DOHH2 (cell line): ENCODE results near the gene CCDC88B.

Experiments used
- H3F3A ChIP-seq: fragments of 200-600 bp; sonication (generic), shearing (Covaris generic); 2 replicates; pipeline ENCODE4 v1.6.0; 2016; ENCODE audit warnings: antibody characterized with exemption, mild to moderate bottlenecking; ENCODE audit not compliant: control insufficient read depth, insufficient read depth
- H3K27ac ChIP-seq: fragments of 200-600 bp; sonication (generic); 2 replicates; pipeline ENCODE4 v1.5.1; 2014; ENCODE audit warnings: low read depth, mild to moderate bottlenecking, low read length, moderate library complexity
- H3K27me3 ChIP-seq: fragments of 200-600 bp; sonication (generic); 2 replicates; pipeline ENCODE4 v1.6.1; 2014; ENCODE audit warnings: mild to moderate bottlenecking, low read length, mixed read lengths; ENCODE audit not compliant: control insufficient read depth
- H3K36me3 ChIP-seq: fragments of 200-600 bp; sonication (generic); 2 replicates; pipeline ENCODE4 v1.6.1; 2014; ENCODE audit warnings: mild to moderate bottlenecking, low read length, moderate library complexity, mixed read lengths; ENCODE audit not compliant: control insufficient read depth
- H3K4me1 ChIP-seq: fragments of 200-600 bp; sonication (generic); 2 replicates; pipeline ENCODE4 v1.6.1; 2014; ENCODE audit warnings: mild to moderate bottlenecking, low read length, mixed read lengths; ENCODE audit not compliant: control insufficient read depth
- H3K4me2 ChIP-seq: fragments of 200-600 bp; sonication (generic); 2 replicates; pipeline ENCODE4 v1.6.0; 2014; ENCODE audit warnings: mild to moderate bottlenecking, low read length, moderate library complexity
- H3K4me3 ChIP-seq: fragments of 200-600 bp; sonication (generic); 2 replicates; pipeline ENCODE4 v1.5.1; 2014; ENCODE audit warnings: mild to moderate bottlenecking, low read length, mixed read lengths
- H3K79me2 ChIP-seq: fragments of 200-600 bp; sonication (generic); 2 replicates; pipeline ENCODE4 v1.6.1; 2014; ENCODE audit warnings: mild to moderate bottlenecking, low read length, mixed read lengths; ENCODE audit not compliant: control insufficient read depth
- H3K9me2 ChIP-seq: fragments of 200-600 bp; sonication (generic); replicated peaks from 2 replicates; pipeline ENCODE4 v1.6.1; 2014; ENCODE audit warnings: mild to moderate bottlenecking, low read length, mixed read lengths; ENCODE audit not compliant: control insufficient read depth
- H3K9me3 ChIP-seq: fragments of 200-600 bp; sonication (generic); 2 replicates; pipeline ENCODE4 v1.6.1; 2014; ENCODE audit warnings: antibody characterized with exemption, low read length, mixed read lengths; ENCODE audit not compliant: control insufficient read depth, insufficient read depth
- H4K20me1 ChIP-seq: fragments of 200-600 bp; sonication (generic); 2 replicates; pipeline ENCODE4 v1.6.0; 2014; ENCODE audit warnings: low read depth, mild to moderate bottlenecking, antibody characterized with exemption, low read length, moderate library complexity; ENCODE audit not compliant: control insufficient read depth, insufficient read depth
- CTCF ChIP-seq: fragments of 200-600 bp; sonication (generic); IDR thresholded peaks from one replicate; pipeline ENCODE4 v1.5.1; 2014; ENCODE audit warnings: antibody characterized with exemption, mild to moderate bottlenecking, low read depth, low read length; ENCODE audit not compliant: poor library complexity, severe bottlenecking
- EZH2phosphoT487 ChIP-seq: fragments of 200-600 bp; sonication (generic); IDR thresholded peaks from 2 replicates; pipeline ENCODE4 v1.6.1; 2017; ENCODE audit warnings: borderline replicate concordance, mild to moderate bottlenecking, antibody characterized with exemption, low read length, moderate library complexity, mixed read lengths

The CCDC88B gene

GRCh38 chr11:64381350-64381749 lies 41.3 kb downstream of the CCDC88B start:
- H3K4me1 ChIP-seq: peaks cover 16% of the 10 kb centered on the region
- no peaks in the 10 kb centered on the region for H3K27me3 ChIP-seq
- no peak overlapping the region for H3K4me3 ChIP-seq
- no peaks in the 10 kb centered on the region for H3K36me3 ChIP-seq
- no peaks in the 10 kb centered on the region for H3K79me2 ChIP-seq
- no peaks in the 10 kb centered on the region for H3K9me3 ChIP-seq
- TF ChIP-seq EZH2phosphoT487 (no peak), CTCF (no peak)
- no peak overlapping the region for H3K27ac ChIP-seq
- H3K9me2 ChIP-seq: no peaks in the 10 kb centered on the region
- H3F3A ChIP-seq: no peaks in the 10 kb centered on the region
- H4K20me1 ChIP-seq: no peaks in the 10 kb centered on the region
- H3K4me2 ChIP-seq: no peak overlapping the region

- H3K79me2 ChIP-seq: no peaks in the 10 kb centered on the region
- H3K4me2 ChIP-seq: no peak overlapping the region
- no peaks in the 10 kb centered on the region for H3K36me3 ChIP-seq
- TF ChIP-seq EZH2phosphoT487 (no peak), CTCF (no peak)
- no peaks in the 10 kb centered on the region for H3K9me2 ChIP-seq
- H3F3A ChIP-seq: no peaks in the 10 kb centered on the region
- H3K27me3 ChIP-seq: no peaks in the 10 kb centered on the region
- H3K4me3 ChIP-seq: no peak overlapping the region
- H3K4me1 ChIP-seq: peaks cover 18% of the 10 kb centered on the region
- H3K27ac ChIP-seq: no peak overlapping the region
- no peaks in the 10 kb centered on the region for H3K9me3 ChIP-seq
- no peaks in the 10 kb centered on the region for H4K20me1 ChIP-seq
Measured at GRCh38 chr11:64382047-64382446, 42.0 kb downstream of the CCDC88B start.

GRCh38 chr11:64382586-64382985 lies 42.6 kb downstream of the CCDC88B start:
- Histone ChIP-seq H3K27ac (no peak overlapping the region), H3K36me3 (no peaks in the 10 kb centered on the region), H3K4me1 (peaks cover 18% of the 10 kb centered on the region), H3K4me2 (no peak overlapping the region), H3K27me3 (no peaks in the 10 kb centered on the region), H3K9me3 (no peaks in the 10 kb centered on the region), H3F3A (no peaks in the 10 kb centered on the region), H3K9me2 (no peaks in the 10 kb centered on the region), H3K79me2 (no peaks in the 10 kb centered on the region), H4K20me1 (no peaks in the 10 kb centered on the region), H3K4me3 (no peak overlapping the region)
- no peak for TF ChIP-seq CTCF
- TF ChIP-seq EZH2phosphoT487: no peak

GRCh38 chr11:64383580-64383979 lies 43.6 kb downstream of the CCDC88B start:
- TF ChIP-seq CTCF (no peak), EZH2phosphoT487 (no peak)
- Histone ChIP-seq H3K79me2 (no peaks in the 10 kb centered on the region), H3K27me3 (no peaks in the 10 kb centered on the region), H3K9me2 (no peaks in the 10 kb centered on the region), H3K4me2 (no peak overlapping the region), H4K20me1 (no peaks in the 10 kb centered on the region), H3K9me3 (no peaks in the 10 kb centered on the region), H3K36me3 (no peaks in the 10 kb centered on the region), H3K4me3 (no peak overlapping the region), H3K27ac (no peak overlapping the region), H3K4me1 (peaks cover 18% of the 10 kb centered on the region), H3F3A (no peaks in the 10 kb centered on the region)
